GM12878 (cell line): ENCODE results near the gene MST1. TPM values are rescaled to one million over a fixed set of nuclear protein-coding genes. Genes with fewer than 3 reads are reported as not detected.

ENCODE experiments used
- ATAC-seq: fragments of 200-7000 bp; cut with Tn5 transposase; 3 replicates; pipeline ENCODE4 v1.9.1; 2020; ENCODE audit warnings: mild to moderate bottlenecking, moderate library complexity
- BruUV-seq: library from RNA; stranded (reverse); fragments of 400-500 nt; replicated peaks from 2 replicates; lab custom pipeline; 2021; lab: Mats Ljungman, UMichigan
- CTCF ChIA-PET: fragments of 300-600 bp; sonication (Branson Sonifier 250); formaldehyde crosslinking; extraction: SDS; loops from one replicate; lab custom pipeline; 2021; ENCODE audit warnings: inconsistent platforms; lab: Yijun Ruan, JAX
- POLR2A ChIA-PET: fragments of 350-600 bp; formaldehyde crosslinking; extraction: SDS; loops from one replicate; lab custom pipeline; 2021; ENCODE audit warnings: inconsistent platforms; lab: Charles Lee
- RAD21 ChIA-PET: fragments of 300-600 bp; sonication (Branson Sonifier 250); formaldehyde crosslinking; loops from one replicate; lab custom pipeline; 2023; ENCODE audit warnings: antibody characterized with exemption; ENCODE audit not compliant: unreplicated experiment; lab: Charles Lee
- SMC1A ChIA-PET: fragments of 300-600 bp; sonication (Branson Sonifier 250); formaldehyde crosslinking; loops from one replicate; lab custom pipeline; 2023; ENCODE audit not compliant: unreplicated experiment, uncharacterized antibody; lab: Charles Lee
- DNase-seq: peaks from one replicate; pipeline ENCODE4 v3.0.0-alpha.2; 2011; ENCODE audit warnings: low read depth, low spot score
- FAIRE-seq: peaks from 3 replicates; lab custom pipeline; 2011; peaks lifted over from hg19 to GRCh38; lab: Jason Lieb, UNC
- H2AFZ ChIP-seq: 2 replicates; pipeline ENCODE4 v1.6.0; 2011; ENCODE audit warnings: low read depth, low read length, control low read depth; ENCODE audit not compliant: control insufficient read depth
- H3K27ac ChIP-seq: 2 replicates; pipeline ENCODE4 v1.5.1; 2011; ENCODE audit warnings: control low read depth; ENCODE audit not compliant: control insufficient read depth, insufficient read depth
- H3K27me3 ChIP-seq, 2 experiments: replicated peaks in 1 of 2; 2 replicates each; pipeline versions ENCODE4 v1.6.0 to v1.6.1; 2011; ENCODE audit warnings: low read length in 1 of 2; ENCODE audit not compliant: control insufficient read depth in 2 of 2, insufficient read depth in 2 of 2
- H3K36me3 ChIP-seq, 2 experiments: 2 replicates each; pipeline ENCODE4 v1.5.1; 2011; ENCODE audit warnings: low read length in 1 of 2; ENCODE audit not compliant: control insufficient read depth in 2 of 2, insufficient read depth in 2 of 2
- H3K4me1 ChIP-seq: 2 replicates; pipeline ENCODE4 v1.6.1; 2011; ENCODE audit warnings: mild to moderate bottlenecking, low read length, moderate library complexity, mixed read lengths; ENCODE audit not compliant: control insufficient read depth, insufficient read depth
- H3K4me2 ChIP-seq: 2 replicates; pipeline ENCODE4 v1.6.0; 2011; ENCODE audit warnings: control low read depth; ENCODE audit not compliant: control insufficient read depth, insufficient read depth
- H3K4me3 ChIP-seq: fragments of 200-600 bp; sonication (generic); 2 replicates; pipeline ENCODE4 v1.5.1; 2016
- H3K79me2 ChIP-seq: 2 replicates; pipeline ENCODE4 v1.6.0; 2011; ENCODE audit warnings: low read length; ENCODE audit not compliant: control insufficient read depth, insufficient read depth
- H3K9ac ChIP-seq: 2 replicates; pipeline ENCODE4 v1.8.0; 2011; ENCODE audit warnings: low read length, control low read depth, mixed read lengths; ENCODE audit not compliant: control insufficient read depth, insufficient read depth
- H3K9me3 ChIP-seq: replicated peaks from 3 replicates; pipeline ENCODE4 v1.5.1; 2011; ENCODE audit warnings: mild to moderate bottlenecking, low read length; ENCODE audit not compliant: control insufficient read depth, insufficient read depth
- H4K20me1 ChIP-seq: 2 replicates; pipeline ENCODE4 v1.6.0; 2011; ENCODE audit not compliant: control insufficient read depth, insufficient read depth
- ATF3 ChIP-seq: IDR thresholded peaks from 2 replicates; pipeline ENCODE4 v1.6.1; 2011; ENCODE audit warnings: low read depth, mild to moderate bottlenecking, low read length, moderate library complexity, borderline replicate concordance; ENCODE audit errors: extremely low read depth
- CBX5 ChIP-seq: sonication (generic); IDR thresholded peaks from 2 replicates; pipeline ENCODE4 v1.6.1; 2016; ENCODE audit warnings: low read depth, moderate library complexity, mild to moderate bottlenecking, inconsistent platforms
- E4F1 ChIP-seq: fragments of 450-650 bp; IDR thresholded peaks from 2 replicates; pipeline ENCODE4 v1.6.1; 2018; ENCODE audit warnings: borderline replicate concordance, mild to moderate bottlenecking; ENCODE audit not compliant: partially characterized antibody
- IRF3 ChIP-seq: fragments of 450-650 bp; IDR thresholded peaks from 2 replicates; pipeline ENCODE4 v1.6.1; 2014; ENCODE audit warnings: mild to moderate bottlenecking
- NFYB ChIP-seq: IDR thresholded peaks from 2 replicates; pipeline ENCODE4 v1.6.1; 2011; ENCODE audit warnings: low read depth, mild to moderate bottlenecking, low read length, improper control_type of control experiment, moderate library complexity; ENCODE audit not compliant: insufficient read depth
- NR2F1 ChIP-seq: fragments of 450-650 bp; conservative IDR thresholded peaks from 2 replicates; pipeline ENCODE4 v1.6.1; 2017; ENCODE audit warnings: mild to moderate bottlenecking
- PML ChIP-seq: IDR thresholded peaks from 2 replicates; pipeline ENCODE4 v1.6.1; 2012; ENCODE audit warnings: low read length, inconsistent platforms
- RELA ChIP-seq: fragments of 450-650 bp; IDR thresholded peaks from 2 replicates; pipeline ENCODE4 v1.8.0; 2014; ENCODE audit warnings: borderline replicate concordance; ENCODE audit not compliant: partially characterized antibody
- SMAD1 ChIP-seq: fragments of 450-650 bp; IDR thresholded peaks from 2 replicates; pipeline ENCODE4 v1.6.1; 2018; ENCODE audit warnings: mild to moderate bottlenecking, low read depth; ENCODE audit not compliant: partially characterized antibody
- SUZ12 ChIP-seq: fragments of 200-600 bp; sonication (generic); IDR thresholded peaks from one replicate; pipeline ENCODE4 v1.6.1; 2018; ENCODE audit warnings: antibody characterized with exemption, mild to moderate bottlenecking; ENCODE audit not compliant: unreplicated experiment
- TARDBP ChIP-seq: IDR thresholded peaks from 2 replicates; pipeline ENCODE4 v1.6.1; 2016; ENCODE audit warnings: borderline replicate concordance
- ZBTB4 ChIP-seq: fragments of 450-650 bp; formaldehyde crosslinking; IDR thresholded peaks from 2 replicates; pipeline ENCODE4 v1.4.0; 2022; ENCODE audit warnings: mild to moderate bottlenecking, moderate library complexity
- WGBS: methylation state at CpG from one replicate; pipeline ENCODE4 v1.1.6; 2016; ENCODE audit warnings: low lambda C conversion rate; ENCODE audit not compliant: insufficient replicate concordance, insufficient coverage; ENCODE audit errors: missing lambda C conversion rate; 5-methylcytosine and 5-hydroxymethylcytosine counted together
- in situ Hi-C: fragments of 300-500 bp; cut with MboI; formaldehyde crosslinking; loops from 9 replicates; pipeline ENCODE4 v1.14.3; 2018; ENCODE audit warnings: mixed read lengths
- intact Hi-C: fragments of 100-400 bp; cut with micrococcal nuclease; formaldehyde crosslinking; loops from one replicate; pipeline ENCODE4 v1.14.2; 2022; ENCODE audit not compliant: unreplicated experiment
- polyA plus RNA-seq, 11 experiments: library from polyadenylated mRNA; depleted of rRNA in 4 of 11; unstranded in 6 of 11; stranded (reverse) in 5 of 11; fragments of >200 nt; fragmentation: Nextera tagmentation in 4 of 11; fragmentation: Illumina TruSeq in 1 of 11; extraction: Ambion mirVana in 4 of 11; extraction: Trizol in 1 of 11; gene quantifications; 1 replicate in 1 of 11; 2 replicates in 10 of 11; pipeline versions ENCODE4 v1.2.1 to v1.2.3, GENCODE V29; 2011 to 2016; ENCODE audit warnings: inconsistent platforms in 2 of 11, missing spikeins in 2 of 11, low read depth in 1 of 11
- total RNA-seq, 4 experiments: library from RNA; depleted of rRNA in 3 of 4; stranded (reverse); fragments of >200 nt in 3 of 4; fragmentation: Illumina TruSeq in 1 of 4; extraction: Trizol in 1 of 4; gene quantifications; 2 replicates each; pipeline versions ENCODE4 v1.2.1 to v1.2.3, GENCODE V29; 2013 to 2021

The MST1 gene
- total and polyA plus RNA-seq, 10 of the 15 experiments (the other 5 are each of a cell fraction or from before 2014, with no cell fraction given): 1.2 to 25.5 (median 4.1) TPM

GRCh38 chr3:49639551-49639950 lies 49.7 kb downstream of the MST1 start:
- no peak overlapping the region for H3K4me3 ChIP-seq
- ChIA-PET CTCF (interaction anchor here (0.7 kb wide), 1 partner anchor 64 kb away, joined by 3 read pairs; no protein-coding TSS in a partner anchor), RAD21 (interaction anchor here (1.2 kb wide), 1 partner anchor 102 kb away, joined by 3 read pairs; no protein-coding TSS in a partner anchor), SMC1A (no interaction called here), POLR2A (no interaction called here)
- H3K4me2 ChIP-seq: no peak overlapping the region
- no peak overlapping the region for H3K9ac ChIP-seq
- no peaks in the 10 kb centered on the region for H3K4me1 ChIP-seq
- no peaks in the 10 kb centered on the region for H3K36me3 ChIP-seq
- H4K20me1 ChIP-seq: no peaks in the 10 kb centered on the region
- no peak overlapping the region for H3K27ac ChIP-seq
- no peak for TF ChIP-seq SUZ12
- no peak for TF ChIP-seq CBX5
- TF ChIP-seq ATF3: no peak
- TF ChIP-seq SMAD1: no peak
- TF ChIP-seq PML: no peak
- no peak for TF ChIP-seq NFYB
- no peak for TF ChIP-seq IRF3
- TF ChIP-seq NR2F1: no peak
- no peak for TF ChIP-seq RELA
- TF ChIP-seq E4F1: no peak
- TF ChIP-seq ZBTB4 (CRISPR knock-in tag): no peak
- no peak for TF ChIP-seq TARDBP
- H3K27me3 ChIP-seq: no peaks in the 10 kb centered on the region; a peak in 1 of 4 replicates
- H2AFZ ChIP-seq: no peak overlapping the region
- FAIRE-seq (no peak), ATAC-seq (no peak), DNase-seq (no peak)
- intact Hi-C loops: no loop called here
- no peaks in the 10 kb centered on the region for H3K79me2 ChIP-seq
- WGBS: 50% methylated on average over 2 of the region's 2 CpGs
- no peaks in the 10 kb centered on the region for H3K9me3 ChIP-seq
- in situ Hi-C loops: no loop called here
- BruUV-seq: no TSS peak
